GM23338 (cell line): ENCODE data around the gene SLC6A5.

Experiments used
- CTCF ChIP-seq, 2 experiments: fragments of 200-600 bp in 1 of 2; sonication (generic) in 1 of 2; conservative IDR thresholded peaks; 2 replicates each; pipeline versions ENCODE4 v1.5.1 to v1.6.1; 2016 to 2017; ENCODE audit warnings: antibody characterized with exemption in 2 of 2, low read depth in 2 of 2, mild to moderate bottlenecking in 2 of 2, moderate library complexity in 1 of 2
- EZH2 ChIP-seq: fragments of 200-600 bp; sonication (generic); IDR thresholded peaks from one replicate; pipeline ENCODE4 v1.8.0; 2017; ENCODE audit warnings: antibody characterized with exemption, mild to moderate bottlenecking, low read depth; ENCODE audit not compliant: unreplicated experiment
- STAT1 ChIP-seq: IDR thresholded peaks from one replicate; pipeline ENCODE4 v1.6.1; 2016; ENCODE audit warnings: antibody characterized with exemption; ENCODE audit not compliant: unreplicated experiment
- TF ChIP-seq, protein P1 (sequence below): IDR thresholded peaks from one replicate; pipeline ENCODE4 v1.6.1; 2018; ENCODE audit warnings: antibody characterized with exemption; ENCODE audit not compliant: unreplicated experiment

- TF ChIP-seq CTCF (conservative IDR thresholded peaks at IDR 0.05; ENCODE audit: low read depth in 2 of 2) = no peak
- no peak for TF ChIP-seq STAT1
- TF ChIP-seq, protein P1, sequence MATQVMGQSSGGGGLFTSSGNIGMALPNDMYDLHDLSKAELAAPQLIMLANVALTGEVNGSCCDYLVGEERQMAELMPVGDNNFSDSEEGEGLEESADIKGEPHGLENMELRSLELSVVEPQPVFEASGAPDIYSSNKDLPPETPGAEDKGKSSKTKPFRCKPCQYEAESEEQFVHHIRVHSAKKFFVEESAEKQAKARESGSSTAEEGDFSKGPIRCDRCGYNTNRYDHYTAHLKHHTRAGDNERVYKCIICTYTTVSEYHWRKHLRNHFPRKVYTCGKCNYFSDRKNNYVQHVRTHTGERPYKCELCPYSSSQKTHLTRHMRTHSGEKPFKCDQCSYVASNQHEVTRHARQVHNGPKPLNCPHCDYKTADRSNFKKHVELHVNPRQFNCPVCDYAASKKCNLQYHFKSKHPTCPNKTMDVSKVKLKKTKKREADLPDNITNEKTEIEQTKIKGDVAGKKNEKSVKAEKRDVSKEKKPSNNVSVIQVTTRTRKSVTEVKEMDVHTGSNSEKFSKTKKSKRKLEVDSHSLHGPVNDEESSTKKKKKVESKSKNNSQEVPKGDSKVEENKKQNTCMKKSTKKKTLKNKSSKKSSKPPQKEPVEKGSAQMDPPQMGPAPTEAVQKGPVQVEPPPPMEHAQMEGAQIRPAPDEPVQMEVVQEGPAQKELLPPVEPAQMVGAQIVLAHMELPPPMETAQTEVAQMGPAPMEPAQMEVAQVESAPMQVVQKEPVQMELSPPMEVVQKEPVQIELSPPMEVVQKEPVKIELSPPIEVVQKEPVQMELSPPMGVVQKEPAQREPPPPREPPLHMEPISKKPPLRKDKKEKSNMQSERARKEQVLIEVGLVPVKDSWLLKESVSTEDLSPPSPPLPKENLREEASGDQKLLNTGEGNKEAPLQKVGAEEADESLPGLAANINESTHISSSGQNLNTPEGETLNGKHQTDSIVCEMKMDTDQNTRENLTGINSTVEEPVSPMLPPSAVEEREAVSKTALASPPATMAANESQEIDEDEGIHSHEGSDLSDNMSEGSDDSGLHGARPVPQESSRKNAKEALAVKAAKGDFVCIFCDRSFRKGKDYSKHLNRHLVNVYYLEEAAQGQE = no peak
- TF ChIP-seq EZH2 = no peak
Measured at GRCh38 chr11:20610825-20611224, 11.4 kb downstream of the SLC6A5 start.
